Measurements from ENCODE around the gene FBRSL1.
"Not testable (repeated sequence)": the region's sequence is repeated elsewhere in the genome, so short reads cannot be mapped to it uniquely, and the experiment has no call there.

Gene FBRSL1

DNA sequence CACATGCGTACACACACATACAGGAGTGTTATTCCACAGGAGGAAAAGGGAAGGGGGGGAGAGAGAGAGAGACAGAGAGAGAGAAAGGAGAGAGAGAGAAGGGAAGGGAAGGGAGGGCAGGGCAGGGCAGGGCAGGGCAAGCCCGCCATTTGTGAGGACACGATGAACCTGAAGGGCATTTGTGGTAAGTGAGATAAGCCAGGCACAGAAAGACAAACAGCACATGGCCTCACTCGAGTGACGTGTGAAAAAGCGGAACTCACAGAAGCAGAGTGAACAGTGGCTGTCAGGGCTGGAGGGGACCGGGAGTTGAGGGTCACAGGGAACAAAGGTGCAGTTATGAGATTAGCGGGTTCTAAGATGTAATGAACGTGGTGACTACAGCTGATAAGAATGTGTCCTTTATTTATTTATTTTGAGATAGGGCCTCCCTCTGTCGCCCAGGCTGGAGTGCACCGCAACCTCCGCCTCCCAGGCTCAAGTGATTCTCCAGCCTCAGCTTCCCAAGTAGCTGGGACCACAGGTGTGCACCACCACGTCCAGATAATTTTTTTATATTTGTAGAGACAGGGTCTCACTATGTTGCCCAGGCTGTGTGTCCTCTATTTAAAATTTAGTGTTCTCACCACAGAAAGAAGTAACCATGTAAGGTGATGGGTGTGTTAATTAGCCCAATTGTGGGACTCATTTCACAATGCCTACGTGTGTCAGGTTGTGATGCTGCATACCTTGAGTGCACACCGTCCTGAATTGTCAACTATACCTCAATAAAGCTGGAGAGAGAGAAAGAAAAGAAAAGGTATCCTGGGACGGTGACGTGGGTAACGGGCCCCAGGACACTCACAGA is 18.7 kb upstream of the FBRSL1 start:
- no peak for DNase-seq (ENCODE audit: low spot score)

DNA sequence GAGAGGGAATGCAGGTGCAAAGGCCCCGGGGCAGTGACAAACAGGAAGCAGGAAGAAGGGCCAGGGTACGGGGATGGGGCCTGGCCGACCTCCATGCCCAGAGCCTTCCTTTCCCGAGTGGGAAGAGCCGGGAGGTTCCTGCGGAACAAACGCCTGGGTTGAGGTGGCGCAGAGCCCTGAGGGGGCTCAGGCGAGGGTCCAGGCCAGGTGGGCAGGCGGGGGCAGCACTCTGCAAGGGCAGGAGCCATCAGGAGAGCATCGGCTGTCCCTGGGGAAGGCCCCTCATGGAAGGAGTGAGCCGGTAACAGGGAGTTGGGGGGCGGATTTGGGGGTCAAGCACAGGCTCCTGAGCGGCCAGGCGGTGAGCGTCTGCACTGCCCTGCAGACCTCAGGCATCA is 18.1 kb upstream of the FBRSL1 start:
- DNase-seq (ENCODE audit: low spot score): no peak

DNA sequence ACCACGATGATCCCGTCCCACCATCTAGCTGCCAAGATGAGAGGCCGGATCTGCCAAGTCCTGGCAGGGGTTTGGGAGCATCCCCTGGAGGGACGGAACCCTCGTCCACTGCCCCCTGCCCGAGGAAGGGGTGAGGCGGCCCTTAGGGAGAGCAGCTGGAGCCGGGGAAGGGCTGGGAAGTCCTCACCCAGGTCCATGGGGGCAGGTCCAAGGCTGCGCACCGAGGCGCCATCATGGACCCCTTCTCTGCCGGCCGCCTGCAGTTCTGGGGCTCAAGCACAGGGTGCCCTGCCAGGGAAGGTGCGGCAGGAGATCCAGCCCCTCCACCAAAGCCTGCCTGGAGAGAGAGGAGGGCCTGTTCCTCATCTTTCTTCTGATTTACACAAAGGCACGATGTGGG is 17.6 kb upstream of the FBRSL1 start:
- no peak for DNase-seq (ENCODE audit: low spot score)

DNA sequence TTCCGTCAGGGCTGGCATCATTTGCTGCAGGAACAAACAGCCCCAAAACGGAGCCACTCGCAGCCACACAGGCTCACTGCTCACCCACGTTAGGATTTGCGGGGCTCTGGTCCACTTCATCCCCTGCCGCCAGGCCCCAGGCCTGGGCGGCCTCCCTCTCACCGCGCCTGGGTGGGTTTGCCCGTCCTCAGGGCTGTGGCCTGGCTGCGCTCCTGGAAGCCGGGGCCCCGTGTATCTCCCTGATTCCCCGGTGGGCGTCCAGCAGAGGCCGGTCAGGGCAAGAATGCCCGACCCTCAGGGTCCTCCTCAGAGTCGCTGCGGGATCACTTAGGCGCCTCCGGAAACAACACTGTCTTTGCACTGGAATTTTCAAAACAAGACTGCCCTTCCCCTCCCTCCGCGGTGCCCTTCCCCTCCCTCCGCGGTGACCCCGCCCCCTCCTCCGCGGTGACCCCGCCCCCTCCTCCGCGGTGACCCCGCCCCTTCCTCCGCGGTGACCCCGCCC is 15.7 kb upstream of the FBRSL1 start:
- DNase-seq (ENCODE audit: low spot score): no peak

DNA sequence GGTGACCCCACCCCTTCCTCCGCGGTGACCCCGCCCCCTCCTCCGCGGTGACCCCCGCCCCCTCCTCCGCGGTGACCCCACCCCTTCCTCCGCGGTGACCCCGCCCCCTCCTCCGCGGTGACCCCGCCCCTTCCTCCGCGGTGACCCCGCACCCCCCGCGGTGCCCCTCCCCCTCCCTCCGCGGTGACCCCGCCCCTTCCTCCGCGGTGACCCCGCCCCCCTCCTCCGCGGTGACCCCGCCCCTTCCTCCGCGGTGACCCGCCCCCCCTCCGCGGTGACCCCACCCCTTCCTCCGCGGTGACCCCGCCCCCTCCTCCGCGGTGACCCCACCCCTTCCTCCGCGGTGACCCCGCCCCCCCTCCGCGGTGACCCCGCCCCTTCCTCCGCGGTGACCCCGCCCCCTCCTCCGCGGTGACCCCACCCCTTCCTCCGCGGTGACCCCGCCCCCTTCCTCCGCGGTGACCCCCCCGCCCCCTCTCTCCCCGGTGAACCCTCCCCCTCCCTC is 15.1 kb upstream of the FBRSL1 start:
- DNase-seq (ENCODE audit: low spot score): not testable (repeated sequence)

DNA sequence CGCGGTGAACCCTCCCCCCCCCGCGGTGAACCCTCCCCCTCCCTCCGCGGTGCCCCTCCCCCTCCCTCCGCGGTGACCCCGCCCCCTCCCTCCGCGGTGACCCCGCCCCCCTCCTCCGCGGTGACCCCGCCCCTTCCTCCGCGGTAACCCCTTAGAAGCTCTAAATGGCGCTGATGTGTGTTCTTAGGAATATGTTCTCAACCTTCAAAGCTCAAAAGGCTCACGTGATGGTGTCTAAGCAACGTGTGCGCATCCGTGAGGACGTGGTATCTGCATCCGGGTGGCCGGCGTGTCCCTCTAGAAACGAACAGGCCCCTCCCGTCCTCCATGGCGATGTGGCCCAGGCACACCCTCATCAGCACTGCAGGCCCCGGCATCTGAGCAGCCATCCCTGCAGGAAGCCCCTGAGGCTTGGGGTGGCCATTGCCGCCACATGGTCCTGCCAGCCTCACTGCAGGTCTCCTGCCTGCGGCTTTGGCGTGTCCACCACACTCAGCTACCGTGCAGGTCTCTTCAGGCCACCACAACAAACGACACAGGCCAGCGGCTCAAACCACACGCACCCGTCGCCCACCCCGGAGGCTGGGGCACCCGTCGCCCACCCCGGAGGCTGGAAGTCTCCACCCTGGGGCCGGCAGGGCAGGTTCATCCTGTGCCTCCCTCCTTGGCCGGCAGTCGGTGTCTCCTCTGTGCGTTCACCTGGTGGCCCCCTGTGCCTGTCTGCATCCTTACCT is 14.5 kb upstream of the FBRSL1 start:
- DNase-seq (ENCODE audit: low spot score): no peak

DNA sequence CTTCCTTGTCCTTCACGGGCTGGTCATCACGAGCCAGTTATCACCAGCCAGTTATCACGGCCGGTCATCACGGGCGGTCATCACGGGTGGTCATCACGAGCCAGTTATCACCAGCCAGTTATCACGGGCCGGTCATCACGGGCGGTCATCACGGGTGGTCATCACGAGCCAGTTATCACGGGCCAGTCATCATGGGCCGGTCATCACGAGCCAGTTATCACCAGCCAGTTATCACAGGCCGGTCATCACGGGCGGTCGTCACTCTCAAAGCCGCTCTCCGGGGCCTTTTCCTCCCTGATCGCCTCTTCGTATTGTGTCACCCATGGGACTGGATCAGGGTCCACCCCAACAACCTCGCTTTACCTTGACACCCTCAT is 13.9 kb upstream of the FBRSL1 start:
- DNase-seq (ENCODE audit: low spot score): no peak

DNA sequence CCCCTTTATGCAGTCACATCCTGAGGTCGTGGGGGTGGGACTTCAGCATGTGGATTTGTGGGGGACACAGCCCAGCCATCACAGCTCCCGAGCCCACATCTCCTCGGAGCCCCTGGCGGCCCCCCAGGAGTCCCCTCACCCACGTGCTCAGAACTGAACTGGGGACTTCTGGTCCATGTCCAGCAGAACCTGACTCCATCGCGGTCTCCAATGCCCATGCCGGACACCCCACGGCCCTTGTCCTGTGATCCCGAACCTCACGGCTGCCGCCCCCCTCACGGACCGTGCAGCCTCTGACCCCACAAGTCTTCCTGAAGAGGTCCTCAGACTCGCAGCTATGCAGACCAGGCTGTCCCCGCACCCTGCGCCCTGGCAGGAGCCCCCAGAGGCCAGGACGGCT is 13.5 kb upstream of the FBRSL1 start:
- no peak for DNase-seq (ENCODE audit: low spot score)

DNA sequence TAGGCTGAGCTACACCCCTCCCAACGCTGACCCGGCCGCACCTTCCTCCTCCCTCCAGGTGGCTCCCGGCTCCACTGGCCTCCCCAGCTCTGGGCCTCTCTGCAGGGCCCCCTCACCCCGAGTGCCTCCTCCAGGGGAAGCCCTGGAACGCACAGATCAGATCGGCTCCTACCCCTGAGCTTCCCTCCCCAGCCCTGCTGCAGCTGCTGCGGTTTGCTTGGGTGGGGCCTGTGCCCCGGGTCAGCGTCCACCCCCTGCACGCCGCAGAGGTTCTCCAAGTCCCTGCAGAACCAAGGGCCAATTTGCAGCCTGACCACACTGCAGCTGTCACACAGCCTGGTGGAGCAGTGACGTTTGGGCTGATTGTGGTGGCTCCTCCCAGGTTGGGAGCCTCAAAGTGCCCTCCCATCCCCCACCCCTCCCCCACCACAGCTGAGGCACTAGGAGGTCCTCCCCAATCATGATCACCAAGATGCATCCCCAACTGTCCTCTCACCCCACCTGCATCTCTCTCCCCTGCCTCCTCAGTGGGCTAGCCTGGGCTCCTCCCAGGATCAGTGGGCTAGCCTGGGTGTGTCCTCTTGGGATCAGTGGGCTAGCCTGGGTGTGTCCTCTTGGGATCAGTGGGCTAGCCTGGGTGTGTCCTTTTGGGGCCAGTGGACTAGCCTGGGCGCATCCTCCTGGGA is 12.8 kb upstream of the FBRSL1 start:
- DNase-seq (ENCODE audit: low spot score): no peak

DNA sequence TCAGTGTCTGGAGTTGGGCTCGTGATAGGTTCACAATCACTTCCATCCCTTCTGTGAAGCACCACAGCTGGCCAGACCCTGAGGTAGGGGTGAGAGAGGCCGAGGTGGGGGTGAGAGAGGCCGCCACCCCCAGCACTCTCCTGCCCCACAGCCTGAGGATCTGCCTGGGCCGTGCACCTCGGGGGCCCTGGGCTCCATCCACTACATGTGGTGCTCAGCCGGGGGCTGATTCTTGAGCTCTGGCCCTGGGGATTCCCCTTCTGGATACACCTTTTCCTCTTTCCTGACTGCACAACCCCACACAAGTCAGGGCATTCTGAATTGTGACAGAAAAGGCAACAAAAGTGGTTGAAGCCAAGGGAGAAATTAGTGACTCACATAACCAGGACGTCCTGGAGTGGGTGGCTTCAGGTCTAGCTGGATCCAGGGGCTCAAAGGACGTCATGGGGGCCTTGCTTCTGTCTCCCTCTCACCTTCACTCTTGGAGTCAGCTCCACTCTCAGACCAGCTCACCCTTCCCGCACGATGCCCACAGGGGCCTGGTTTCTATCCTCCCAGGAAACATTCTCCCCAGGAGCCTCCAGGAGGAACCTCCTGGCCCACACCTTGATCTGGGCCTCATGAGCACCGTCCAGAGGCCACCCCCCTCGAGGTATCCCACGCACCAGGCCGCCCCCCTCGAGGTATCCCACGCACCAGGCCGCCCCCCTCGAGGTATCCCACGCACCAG is 12.1 kb upstream of the FBRSL1 start:
- DNase-seq (ENCODE audit: low spot score): no peak

DNA sequence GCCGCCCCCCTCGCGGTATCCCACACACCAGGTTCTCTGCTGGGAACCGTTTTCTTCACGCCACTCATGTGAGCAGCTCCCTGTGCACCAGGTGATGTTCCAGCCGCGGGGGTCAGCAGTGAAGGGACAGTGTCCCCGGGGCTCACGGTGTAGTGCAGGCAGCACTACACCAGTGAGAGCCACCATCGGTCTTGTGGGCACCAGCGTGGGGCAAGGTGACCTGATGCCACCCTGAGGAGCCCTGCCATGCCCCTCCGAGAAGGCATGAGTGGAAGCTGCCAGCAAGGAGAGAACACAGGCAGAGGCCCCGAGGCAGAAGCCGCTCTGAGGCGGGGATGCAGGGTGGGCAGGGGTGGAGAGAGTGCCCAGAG is 11.5 kb upstream of the FBRSL1 start:
- DNase-seq (ENCODE audit: low spot score): no peak

DNA sequence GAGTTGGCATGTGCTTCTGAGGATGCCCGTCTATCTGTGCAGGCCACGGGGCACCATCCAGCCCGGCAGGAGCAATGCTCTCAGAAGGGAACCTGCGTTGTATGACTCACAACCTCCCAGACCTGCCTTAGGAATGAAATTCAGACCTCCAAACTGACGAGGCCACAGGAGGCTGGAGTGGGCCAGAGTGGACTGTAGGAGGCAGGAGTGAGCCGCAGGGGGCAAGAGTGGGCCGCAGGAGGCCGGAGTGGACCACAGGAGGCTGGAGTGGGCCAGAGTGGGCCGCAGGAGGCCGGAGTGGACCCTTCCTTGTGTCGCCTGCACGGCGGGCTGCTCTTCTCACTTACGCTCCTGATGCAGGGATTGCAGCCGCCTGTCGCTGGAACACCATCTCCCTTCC is 11.1 kb upstream of the FBRSL1 start:
- DNase-seq (ENCODE audit: low spot score): no peak

DNA sequence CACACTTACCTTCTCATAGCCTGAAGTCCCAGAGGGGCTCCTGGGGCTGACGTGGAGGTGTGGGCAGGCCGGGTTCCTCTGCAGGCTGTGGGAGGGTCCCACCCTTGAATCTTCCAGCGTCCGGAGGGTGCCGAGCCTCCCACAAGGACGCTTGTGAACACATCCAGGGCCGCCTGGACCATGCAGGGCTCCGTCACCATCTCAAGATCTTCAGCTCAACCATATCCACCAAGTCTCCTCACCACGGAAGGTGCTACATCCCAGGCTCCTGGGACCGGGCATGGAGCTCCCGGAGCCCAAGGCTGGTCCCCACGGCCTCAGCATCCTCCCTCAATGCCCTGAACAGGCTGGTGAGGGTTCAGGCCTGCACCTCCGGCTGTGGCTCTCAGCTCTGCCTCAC is 10.7 kb upstream of the FBRSL1 start:
- no peak for DNase-seq (ENCODE audit: low spot score)

DNA sequence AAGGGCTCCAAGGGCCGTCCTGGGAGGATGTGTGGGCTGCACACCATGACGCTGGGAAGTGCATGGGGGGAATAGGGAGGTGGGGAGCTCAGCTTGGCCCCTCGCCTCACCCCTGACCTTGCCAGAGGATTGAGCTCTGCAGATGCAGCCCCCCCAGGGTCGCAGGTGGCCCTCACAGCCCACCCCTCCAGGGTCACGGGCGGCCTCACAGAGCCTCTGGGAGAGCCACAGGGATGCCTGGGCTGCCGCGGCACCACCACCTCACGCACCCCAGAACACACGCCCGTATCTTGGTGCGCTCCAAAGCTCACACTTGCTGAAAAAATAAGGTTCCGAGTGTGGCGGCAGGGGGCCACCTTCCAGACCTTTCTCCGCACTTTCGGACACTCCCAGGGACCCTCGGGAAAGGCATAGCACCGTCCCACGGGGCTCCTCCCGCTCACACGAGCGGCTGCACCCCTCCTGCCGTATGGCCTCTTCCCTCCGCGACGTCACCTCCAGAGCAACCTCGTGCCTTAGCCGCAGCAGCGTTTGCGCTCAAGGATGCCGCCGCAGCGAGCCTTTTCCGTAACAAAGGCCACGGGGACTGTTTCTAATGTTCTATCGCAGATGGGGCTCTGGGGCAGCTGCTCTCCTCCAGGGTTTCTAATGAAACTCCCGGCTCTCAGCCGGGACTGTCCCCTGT is 9.9 kb upstream of the FBRSL1 start:
- no peak for DNase-seq (ENCODE audit: low spot score)

DNA sequence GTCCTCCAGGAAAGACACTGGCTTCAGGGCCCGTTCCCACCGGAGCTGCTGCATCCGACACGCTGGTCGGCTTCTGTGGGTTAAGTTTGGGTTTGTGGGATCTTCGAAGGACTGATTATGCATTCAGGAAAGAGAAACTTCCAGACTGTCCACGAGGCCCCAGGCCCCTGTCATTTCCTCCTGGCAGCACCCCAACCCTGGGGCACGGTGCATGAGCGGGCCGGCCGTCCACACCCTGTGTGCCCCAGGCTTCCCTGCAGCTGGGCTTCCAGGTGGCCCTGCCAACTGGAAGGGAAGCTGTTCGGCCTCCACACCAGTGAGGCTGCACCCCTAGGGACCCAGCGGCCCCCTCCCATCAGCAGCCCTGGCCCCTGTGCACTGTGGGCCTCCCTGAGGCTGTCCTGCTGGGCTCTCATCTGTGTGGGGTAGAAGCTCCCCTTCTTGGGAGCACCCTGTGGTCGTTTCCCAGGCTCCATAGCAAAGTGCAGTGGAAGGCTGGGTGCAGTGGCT is 9.3 kb upstream of the FBRSL1 start:
- DNase-seq (ENCODE audit: low spot score): no peak

DNA sequence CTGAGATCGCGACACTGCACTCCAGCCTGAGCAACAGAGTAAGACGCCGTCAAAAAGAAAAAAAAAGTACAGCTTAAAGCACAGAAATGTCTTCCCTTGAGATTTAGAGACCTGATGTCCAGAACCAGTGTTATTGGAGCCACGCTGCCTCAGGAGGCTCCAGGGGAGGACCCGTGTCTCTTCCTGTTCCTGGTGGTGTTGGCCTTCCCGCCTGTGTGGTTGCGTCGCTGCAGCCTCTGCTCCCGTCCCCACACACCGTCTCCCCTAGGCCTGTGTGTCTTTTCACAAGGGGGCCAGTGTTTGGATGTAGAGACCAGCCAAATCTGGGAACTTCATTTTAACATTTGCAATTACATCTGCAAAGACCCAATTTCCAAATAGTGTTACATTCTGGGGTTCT is 8.6 kb upstream of the FBRSL1 start:
- DNase-seq (ENCODE audit: low spot score): no peak

DNA sequence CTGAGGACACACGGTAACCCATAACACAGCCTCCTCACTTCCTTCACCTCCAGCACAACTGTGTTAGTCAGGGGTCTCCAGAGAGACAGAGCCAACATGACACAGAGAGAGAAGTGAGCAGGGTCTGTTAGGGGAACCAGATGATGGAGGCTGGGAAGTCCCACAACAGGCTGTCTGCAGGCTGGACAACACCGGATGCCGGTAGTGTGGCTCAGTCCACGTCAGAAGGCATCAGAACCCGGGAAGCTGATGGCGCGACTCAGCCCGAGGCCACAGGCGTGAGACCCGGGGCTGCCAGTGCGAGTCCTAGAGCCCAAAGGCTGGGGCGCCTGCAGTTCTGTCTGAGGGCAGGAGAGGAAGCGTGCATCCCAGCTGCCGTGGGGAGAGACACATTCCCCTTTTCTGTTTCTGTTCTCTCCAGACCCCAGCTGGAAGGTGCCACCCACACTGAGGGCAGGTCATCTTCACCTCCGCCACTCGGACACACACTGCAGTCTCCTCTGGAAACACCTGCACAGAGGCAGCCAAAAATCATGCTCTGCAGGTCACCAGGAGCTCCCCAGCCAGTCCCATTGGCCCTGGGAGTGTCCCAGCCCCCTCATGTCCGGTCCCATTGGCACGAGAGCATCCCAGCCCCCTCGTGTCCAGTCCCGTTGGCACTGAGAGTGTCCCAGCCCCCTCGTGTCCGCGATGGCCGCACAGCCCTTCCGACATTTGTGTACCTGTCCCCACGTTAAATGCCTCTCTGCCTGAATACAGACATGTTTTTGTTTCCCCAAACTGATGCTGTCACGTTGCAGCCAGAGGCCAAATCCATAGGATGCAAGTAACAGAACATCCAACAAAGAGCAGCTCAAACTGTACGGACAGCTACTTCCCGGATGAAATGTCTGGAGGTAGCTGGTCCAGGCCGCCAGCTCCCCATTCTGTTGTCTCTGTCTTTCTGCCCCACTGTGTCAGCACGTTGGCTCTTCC is 7.9 kb upstream of the FBRSL1 start:
- no peak for DNase-seq (ENCODE audit: low spot score)

DNA sequence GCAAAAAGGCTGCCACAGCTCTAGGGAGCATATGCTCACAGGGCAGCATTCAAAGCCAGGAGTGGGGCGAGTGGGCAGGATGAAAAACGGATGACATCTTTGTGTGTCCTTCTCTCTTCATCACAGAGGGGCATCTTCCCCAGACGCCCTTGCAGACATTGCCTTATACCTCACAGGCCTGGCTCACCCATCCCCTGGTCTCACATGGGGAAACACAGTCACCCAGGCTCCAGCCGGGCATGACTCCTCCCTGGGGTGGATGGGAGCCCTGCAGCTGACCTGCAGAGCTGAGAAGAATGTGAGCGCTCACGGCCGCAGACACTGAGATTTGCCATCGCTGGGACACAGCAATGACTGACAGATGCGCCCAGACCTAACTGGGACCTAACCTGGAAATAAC is 7.2 kb upstream of the FBRSL1 start:
- no peak for DNase-seq (ENCODE audit: low spot score)

DNA sequence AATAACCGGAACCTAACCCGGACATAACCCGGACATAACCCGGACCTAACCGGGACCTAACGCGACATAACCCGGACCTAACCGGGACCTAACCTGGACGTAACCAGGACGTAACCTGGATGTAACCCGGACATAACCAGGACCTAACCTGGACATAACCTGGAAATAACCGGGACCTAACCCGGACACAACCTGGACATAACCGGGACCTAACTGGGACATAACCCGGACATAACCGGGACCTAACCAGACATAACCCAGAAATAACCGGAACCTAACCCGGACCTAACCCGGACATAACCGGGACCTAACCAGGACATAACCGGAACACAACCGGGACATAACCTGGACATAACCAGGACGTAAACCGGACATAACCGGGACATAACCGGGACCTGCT is 6.7 kb upstream of the FBRSL1 start:
- DNase-seq (ENCODE audit: low spot score): no peak

DNA sequence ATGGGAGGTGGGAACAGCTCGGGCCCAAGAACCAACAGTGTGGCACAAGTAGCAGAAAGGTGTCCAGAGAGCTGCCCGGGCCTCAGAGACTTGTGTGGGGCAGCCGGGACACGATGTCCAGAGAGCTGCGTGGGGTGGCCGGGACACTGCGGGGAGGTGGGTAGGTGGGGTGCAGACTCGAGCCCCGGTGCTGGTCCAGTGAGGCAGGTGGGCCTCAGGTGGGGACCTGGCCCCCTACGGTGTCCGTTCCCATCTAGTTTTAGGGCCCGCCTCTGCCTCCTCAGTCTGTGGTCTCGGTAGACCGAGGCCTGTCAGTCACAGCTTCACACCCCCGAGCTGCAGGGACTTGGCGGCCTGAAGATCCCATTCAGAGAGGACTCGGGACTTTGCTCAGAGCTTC is 6.3 kb upstream of the FBRSL1 start:
- DNase-seq (ENCODE audit: low spot score): no peak
